ENCODE results near the gene NXNL1. TPM values are rescaled to one million over a fixed set of nuclear protein-coding genes. Genes with fewer than 3 reads are reported as not detected.
A peak's percentile ranks its signal among the peaks of the same experiment; 100 is the strongest.

NXNL1 gene
- total and polyA plus RNA-seq, 9 of the 15 experiments (the other 6 are each of a cell fraction or from before 2014, with no cell fraction given) = not detected

DNA sequence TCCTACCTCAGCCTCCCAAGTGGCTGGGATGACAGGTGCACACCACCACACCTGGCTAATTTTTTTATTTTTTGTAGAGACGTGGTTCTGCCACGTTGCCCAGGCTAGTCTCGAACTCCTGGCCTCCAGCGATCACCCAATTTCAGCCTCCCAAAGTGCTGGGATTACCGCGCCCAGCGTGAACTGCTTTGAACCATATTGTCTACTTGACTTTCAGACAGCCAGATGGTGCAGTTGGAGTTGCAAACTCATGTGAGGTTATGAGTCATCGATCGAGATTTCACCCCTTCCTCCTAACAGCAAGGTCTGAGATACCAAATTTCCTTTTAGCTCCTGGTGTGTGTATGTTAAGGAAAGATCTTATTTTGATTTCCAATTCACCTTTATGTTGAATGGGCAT is 12.3 kb upstream of the NXNL1 start (continued):
- TF ChIP-seq TEAD4 (IDR thresholded peaks at IDR 0.05; ENCODE audit: low read length) (peak; percentile 36; the same call in 1 of the 2 replicates), TEAD4 (CRISPR knock-in tag; IDR thresholded peaks at IDR 0.05; ENCODE audit: borderline replicate concordance) (no peak), XRCC3 (IDR thresholded peaks at IDR 0.05) (no peak), ATF1 (CRISPR knock-in tag; IDR thresholded peaks at IDR 0.05) (no peak), ATF1 (tag; IDR thresholded peaks at IDR 0.05) (peak; percentile 22; the same call in 1 of the 2 replicates), ZNF263 (CRISPR knock-in tag; IDR thresholded peaks at IDR 0.05; ENCODE audit: borderline replicate concordance) (no peak), SMAD3 (CRISPR knock-in tag; conservative IDR thresholded peaks at IDR 0.05) (no peak), L3MBTL2 (IDR thresholded peaks at IDR 0.05) (no peak), POLR3G (IDR thresholded peaks at IDR 0.05; ENCODE audit: extremely low read depth, insufficient read length, insufficient replicate concordance) (no peak), HCFC1 (IDR thresholded peaks at IDR 0.05; ENCODE audit: low read depth, low read length) (no peak), GABPB2 (CRISPR knock-in tag; conservative IDR thresholded peaks at IDR 0.05) (no peak), BACH1 (tag; IDR thresholded peaks at IDR 0.05) (no peak), BRD9 (IDR thresholded peaks at IDR 0.05; ENCODE audit: low read depth, partially characterized antibody) (no peak), ZNF76 (CRISPR knock-in tag; IDR thresholded peaks at IDR 0.05; ENCODE audit: borderline replicate concordance) (no peak), SMARCA4 (IDR thresholded peaks at IDR 0.05) (peak; percentile 81), NFXL1 (CRISPR knock-in tag; IDR thresholded peaks at IDR 0.05) (no peak), FOXA1 (IDR thresholded peaks at IDR 0.05; ENCODE audit: borderline replicate concordance) (no peak), SP1 (CRISPR knock-in tag; IDR thresholded peaks at IDR 0.05) (peak; percentile 57; the same call in 1 of the 2 replicates), HLTF (IDR thresholded peaks at IDR 0.05) (no peak), TAF9B (IDR thresholded peaks at IDR 0.05; ENCODE audit: partially characterized antibody) (no peak)
- TF ChIP-seq, protein P1, sequence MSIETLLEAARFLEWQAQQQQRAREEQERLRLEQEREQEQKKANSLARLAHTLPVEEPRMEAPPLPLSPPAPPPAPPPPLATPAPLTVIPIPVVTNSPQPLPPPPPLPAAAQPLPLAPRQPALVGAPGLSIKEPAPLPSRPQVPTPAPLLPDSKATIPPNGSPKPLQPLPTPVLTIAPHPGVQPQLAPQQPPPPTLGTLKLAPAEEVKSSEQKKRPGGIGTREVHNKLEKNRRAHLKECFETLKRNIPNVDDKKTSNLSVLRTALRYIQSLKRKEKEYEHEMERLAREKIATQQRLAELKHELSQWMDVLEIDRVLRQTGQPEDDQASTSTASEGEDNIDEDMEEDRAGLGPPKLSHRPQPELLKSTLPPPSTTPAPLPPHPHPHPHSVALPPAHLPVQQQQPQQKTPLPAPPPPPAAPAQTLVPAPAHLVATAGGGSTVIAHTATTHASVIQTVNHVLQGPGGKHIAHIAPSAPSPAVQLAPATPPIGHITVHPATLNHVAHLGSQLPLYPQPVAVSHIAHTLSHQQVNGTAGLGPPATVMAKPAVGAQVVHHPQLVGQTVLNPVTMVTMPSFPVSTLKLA (conservative IDR thresholded peaks at IDR 0.05) = peak in 1 of 2 experiments; percentile 33; a peak in 1 of 4 replicates
- TF ChIP-seq, protein P2, sequence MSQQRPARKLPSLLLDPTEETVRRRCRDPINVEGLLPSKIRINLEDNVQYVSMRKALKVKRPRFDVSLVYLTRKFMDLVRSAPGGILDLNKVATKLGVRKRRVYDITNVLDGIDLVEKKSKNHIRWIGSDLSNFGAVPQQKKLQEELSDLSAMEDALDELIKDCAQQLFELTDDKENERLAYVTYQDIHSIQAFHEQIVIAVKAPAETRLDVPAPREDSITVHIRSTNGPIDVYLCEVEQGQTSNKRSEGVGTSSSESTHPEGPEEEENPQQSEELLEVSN (IDR thresholded peaks at IDR 0.05; ENCODE audit: borderline replicate concordance in 1 of 2, extremely low read depth in 1 of 2, insufficient read depth in 1 of 2, insufficient read length in 1 of 2, low read depth in 1 of 2, low read length in 1 of 2, poor library complexity in 1 of 2, severe bottlenecking in 1 of 2) = no peak
- TF ChIP-seq, protein P3, sequence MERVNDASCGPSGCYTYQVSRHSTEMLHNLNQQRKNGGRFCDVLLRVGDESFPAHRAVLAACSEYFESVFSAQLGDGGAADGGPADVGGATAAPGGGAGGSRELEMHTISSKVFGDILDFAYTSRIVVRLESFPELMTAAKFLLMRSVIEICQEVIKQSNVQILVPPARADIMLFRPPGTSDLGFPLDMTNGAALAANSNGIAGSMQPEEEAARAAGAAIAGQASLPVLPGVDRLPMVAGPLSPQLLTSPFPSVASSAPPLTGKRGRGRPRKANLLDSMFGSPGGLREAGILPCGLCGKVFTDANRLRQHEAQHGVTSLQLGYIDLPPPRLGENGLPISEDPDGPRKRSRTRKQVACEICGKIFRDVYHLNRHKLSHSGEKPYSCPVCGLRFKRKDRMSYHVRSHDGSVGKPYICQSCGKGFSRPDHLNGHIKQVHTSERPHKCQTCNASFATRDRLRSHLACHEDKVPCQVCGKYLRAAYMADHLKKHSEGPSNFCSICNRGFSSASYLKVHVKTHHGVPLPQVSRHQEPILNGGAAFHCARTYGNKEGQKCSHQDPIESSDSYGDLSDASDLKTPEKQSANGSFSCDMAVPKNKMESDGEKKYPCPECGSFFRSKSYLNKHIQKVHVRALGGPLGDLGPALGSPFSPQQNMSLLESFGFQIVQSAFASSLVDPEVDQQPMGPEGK (CRISPR knock-in tag; IDR thresholded peaks at IDR 0.05; ENCODE audit: borderline replicate concordance) = no peak
- TF ChIP-seq, protein P4, sequence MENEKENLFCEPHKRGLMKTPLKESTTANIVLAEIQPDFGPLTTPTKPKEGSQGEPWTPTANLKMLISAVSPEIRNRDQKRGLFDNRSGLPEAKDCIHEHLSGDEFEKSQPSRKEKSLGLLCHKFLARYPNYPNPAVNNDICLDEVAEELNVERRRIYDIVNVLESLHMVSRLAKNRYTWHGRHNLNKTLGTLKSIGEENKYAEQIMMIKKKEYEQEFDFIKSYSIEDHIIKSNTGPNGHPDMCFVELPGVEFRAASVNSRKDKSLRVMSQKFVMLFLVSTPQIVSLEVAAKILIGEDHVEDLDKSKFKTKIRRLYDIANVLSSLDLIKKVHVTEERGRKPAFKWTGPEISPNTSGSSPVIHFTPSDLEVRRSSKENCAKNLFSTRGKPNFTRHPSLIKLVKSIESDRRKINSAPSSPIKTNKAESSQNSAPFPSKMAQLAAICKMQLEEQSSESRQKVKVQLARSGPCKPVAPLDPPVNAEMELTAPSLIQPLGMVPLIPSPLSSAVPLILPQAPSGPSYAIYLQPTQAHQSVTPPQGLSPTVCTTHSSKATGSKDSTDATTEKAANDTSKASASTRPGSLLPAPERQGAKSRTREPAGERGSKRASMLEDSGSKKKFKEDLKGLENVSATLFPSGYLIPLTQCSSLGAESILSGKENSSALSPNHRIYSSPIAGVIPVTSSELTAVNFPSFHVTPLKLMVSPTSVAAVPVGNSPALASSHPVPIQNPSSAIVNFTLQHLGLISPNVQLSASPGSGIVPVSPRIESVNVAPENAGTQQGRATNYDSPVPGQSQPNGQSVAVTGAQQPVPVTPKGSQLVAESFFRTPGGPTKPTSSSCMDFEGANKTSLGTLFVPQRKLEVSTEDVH (IDR thresholded peaks at IDR 0.05; ENCODE audit: low read depth, partially characterized antibody) = no peak
